ENCODE data around the gene RAB5IF. TPM values are rescaled to one million over a fixed set of nuclear protein-coding genes. Genes with fewer than 3 reads are reported as not detected.

RAB5IF gene
- total RNA-seq, 1 donor from 2014 or later: 54.9 TPM

- intact Hi-C loops (cut with micrococcal nuclease): loop anchor here (10.0 kb wide), 1 partner anchor 645 kb away; the partner anchor contains the start of gene SCAND1
- no peaks in the 10 kb centered on the region for H3K9me3 Mint-ChIP-seq
- CTCF ChIA-PET: interaction anchor here (1.0 kb wide), 1 partner anchor 41 kb away, joined by 3 read pairs; no protein-coding TSS in a partner anchor
These were observed 5.7 kb upstream of the RAB5IF start for GRCh38 chr20:36599912-36600345.

GRCh38 chr20:36601540-36601939 lies 4.0 kb upstream of the RAB5IF start:
- CTCF ChIA-PET: no interaction called here
- DNase-seq: no peak
- no peak for ATAC-seq (ENCODE audit: low read depth)
- peaks cover 61% of the 10 kb centered on the region for H3K4me1 Mint-ChIP-seq
- H3K9me3 Mint-ChIP-seq: no peaks in the 10 kb centered on the region
- peak overlapping the region; percentile 78 for H3K27ac Mint-ChIP-seq
- H3K27me3 Mint-ChIP-seq: no peaks in the 10 kb centered on the region
- TF ChIP-seq CTCF (IDR thresholded peaks at IDR 0.05): no peak
- peaks cover 7% of the 10 kb centered on the region for H3K36me3 Mint-ChIP-seq (ENCODE audit: low read depth)
- POLR2A ChIA-PET: interaction anchor here (6.1 kb wide), 1 partner anchor 27 kb away, joined by 268 read pairs; the partner anchor contains the start of gene TGIF2
- intact Hi-C loops (cut with micrococcal nuclease): loop anchor here (10.0 kb wide), 1 partner anchor 647 kb away; the partner anchor contains the start of gene SCAND1
- H3K4me3 Mint-ChIP-seq: no peak overlapping the region

More at GRCh38 chr20:36599912-36600345, 5.7 kb upstream of the RAB5IF start:
- Mint-ChIP-seq H3K27ac (peak overlapping the region; percentile 84), H3K4me3 (peak overlapping the region; percentile 50), H3K4me1 (peaks cover 64% of the 10 kb centered on the region), H3K36me3 (ENCODE audit: low read depth) (peaks cover 4% of the 10 kb centered on the region), H3K27me3 (no peaks in the 10 kb centered on the region)
- DNase-seq: no peak
- TF ChIP-seq CTCF (IDR thresholded peaks at IDR 0.05): no peak
- POLR2A ChIA-PET: interaction anchor here (0.7 to 7.7 kb wide), 2 partner anchors 23 to 27 kb away, joined by 3 to 205 read pairs; partner anchors contain the start of gene TGIF2
- no peak for ATAC-seq (ENCODE audit: low read depth)

- Mint-ChIP-seq H3K4me3 (peak overlapping the region; percentile 97), H3K9me3 (no peaks in the 10 kb centered on the region), H3K27ac (peak overlapping the region; percentile 99), H3K36me3 (ENCODE audit: low read depth) (peaks cover 35% of the 10 kb centered on the region), H3K27me3 (no peaks in the 10 kb centered on the region), H3K4me1 (peaks cover 56% of the 10 kb centered on the region)
- TF ChIP-seq CTCF (IDR thresholded peaks at IDR 0.05): no peak
- peak; percentile 57 for ATAC-seq (ENCODE audit: low read depth)
- intact Hi-C loops (cut with micrococcal nuclease): loop anchor here (1.0 to 10.0 kb wide), 9 partner anchors 10 to 650 kb away; partner anchors contain the start of genes NDRG3, SCAND1 and TGIF2
- ChIA-PET POLR2A (interaction anchor here (0.5 to 6.1 kb wide), 26 partner anchors 10 to 1384 kb away, joined by 3 to 358 read pairs (median 6); partner anchors contain the start of genes AAR2, CPNE1, DSN1 and MYL9), CTCF (interaction anchor here (0.6 to 4.3 kb wide), 14 partner anchors 10 to 402 kb away, joined by 3 to 47 read pairs (median 4); partner anchors contain the start of gene TGIF2)
- DNase-seq: peak; percentile 72
These were observed 604 bp upstream of the RAB5IF start for GRCh38 chr20:36604952-36605398.

- no peak for TF ChIP-seq CTCF (IDR thresholded peaks at IDR 0.05)
- Mint-ChIP-seq H3K27ac (peak overlapping the region; percentile 87), H3K4me3 (peak overlapping the region; percentile 97), H3K36me3 (ENCODE audit: low read depth) (peaks cover 47% of the 10 kb centered on the region), H3K27me3 (no peaks in the 10 kb centered on the region), H3K9me3 (no peaks in the 10 kb centered on the region), H3K4me1 (peaks cover 50% of the 10 kb centered on the region)
- POLR2A ChIA-PET: interaction anchor here (0.9 to 6.1 kb wide), 17 partner anchors 10 to 942 kb away, joined by 3 to 358 read pairs (median 8); partner anchors contain the start of genes AAR2, CPNE1, DSN1 and RBM12
- intact Hi-C loops (cut with micrococcal nuclease): loop anchor here (10.0 kb wide), 1 partner anchor 652 kb away; the partner anchor contains the start of gene SCAND1
- DNase-seq (no peak), ATAC-seq (ENCODE audit: low read depth) (no peak)
- CTCF ChIA-PET: interaction anchor here (0.6 to 4.3 kb wide), 10 partner anchors 12 to 1811 kb away, joined by 3 to 47 read pairs (median 4); partner anchors contain the start of genes SLA2 and TGIF2
These were observed 833 bp downstream of the RAB5IF start for GRCh38 chr20:36606158-36607066.

Measured in activated B cell treated with CpG ODN at 0.5 μM for 24 hours (primary cell).